AG04449 (cell line): Measurements from ENCODE around the gene CD79A.

Experiments
- CTCF ChIA-PET: fragments of 350-600 bp; formaldehyde crosslinking; extraction: SDS; loops from one replicate; lab custom pipeline; 2021; ENCODE audit warnings: antibody characterized with exemption; lab: Yijun Ruan, JAX
- POLR2A ChIA-PET: fragments of 400-600, 350-600 bp; formaldehyde crosslinking; extraction: SDS; loops from one replicate; lab custom pipeline; 2020; ENCODE audit warnings: antibody characterized with exemption, inconsistent platforms; lab: Yijun Ruan, JAX
- DNase-seq: peaks from one replicate; pipeline ENCODE4 v3.0.0-alpha.2; 2010; ENCODE audit warnings: low read depth, low spot score
- H3K4me3 ChIP-seq: 2 replicates; pipeline ENCODE4 v1.5.1; 2011; ENCODE audit warnings: low read depth, mild to moderate bottlenecking, control low read depth, low read length
- CTCF ChIP-seq: IDR thresholded peaks from one replicate; pipeline ENCODE4 v1.5.1; 2011; ENCODE audit warnings: mild to moderate bottlenecking, moderate library complexity, low read length, control low read depth, inconsistent platforms; ENCODE audit not compliant: insufficient read depth; ENCODE audit errors: missing control alignments

The CD79A gene

GRCh38 chr19:41930322-41930722 is 53.2 kb downstream of the CD79A start:
- CTCF ChIA-PET: interaction anchor here (0.9 to 2.4 kb wide), 5 partner anchors 12 to 69 kb away, joined by 3 to 9 read pairs (median 4); no protein-coding TSS in a partner anchor
- no peak overlapping the region for H3K4me3 ChIP-seq
- no peak for TF ChIP-seq CTCF

More at GRCh38 chr19:41930322-41930722, 53.2 kb downstream of the CD79A start:
- POLR2A ChIA-PET: no interaction called here
- DNase-seq: no peak
